Posterior vena cava (tissue), 2 donors: Measurements from ENCODE around the gene CHGA. TPM values are rescaled to one million over a fixed set of nuclear protein-coding genes. Genes with fewer than 3 reads are reported as not detected.

Experiments
- DNase-seq: peaks from one replicate; pipeline ENCODE4 v3.0.0-alpha.2; 2020; ENCODE audit warnings: low spot score
- intact Hi-C, 2 donors: fragments of 100-400 bp; cut with DNase I; formaldehyde crosslinking; loops; one replicate each; pipeline versions ENCODE4 v1.14.1 to v1.14.2; 2022 to 2023
- total RNA-seq, 2 donors: library from RNA; stranded (reverse); fragmentation: NEBNext Ultra II Directional; extraction: Animal tissue kit (Norgen Biotek cat#: 25700); gene quantifications; one replicate each; pipeline ENCODE4 v1.2.1, GENCODE V29; 2021
- donor health status: DM: yes; HTN: yes; CAD: no.
- donor health status: DM: yes; HTN: yes; CAD: no.

Gene CHGA
- total RNA-seq, 2 donors from 2014 or later, result 0.29 TPM; not detected in 1

GRCh38 chr14:92941531-92941930, 18.6 kb downstream of the CHGA start:
- intact Hi-C loops, result no loop called here

GRCh38 chr14:92942136-92942535, 19.2 kb downstream of the CHGA start:
- intact Hi-C loops, result no loop called here
- DNase-seq, result no peak

More at GRCh38 chr14:92941531-92941930, 18.6 kb downstream of the CHGA start:
- DNase-seq, result no peak

GRCh38 chr14:92942576-92942975, 19.6 kb downstream of the CHGA start:
- intact Hi-C loops, result no loop called here
- no peak for DNase-seq

GRCh38 chr14:92942976-92943710, 20.2 kb downstream of the CHGA start:
- DNase-seq, result no peak

GRCh38 chr14:92943855-92944570, 21.1 kb downstream of the CHGA start:
- peak; percentile 81 for DNase-seq
- intact Hi-C loops, result no loop called here

More at GRCh38 chr14:92942976-92943710, 20.2 kb downstream of the CHGA start:
- intact Hi-C loops, result no loop called here

DNA sequence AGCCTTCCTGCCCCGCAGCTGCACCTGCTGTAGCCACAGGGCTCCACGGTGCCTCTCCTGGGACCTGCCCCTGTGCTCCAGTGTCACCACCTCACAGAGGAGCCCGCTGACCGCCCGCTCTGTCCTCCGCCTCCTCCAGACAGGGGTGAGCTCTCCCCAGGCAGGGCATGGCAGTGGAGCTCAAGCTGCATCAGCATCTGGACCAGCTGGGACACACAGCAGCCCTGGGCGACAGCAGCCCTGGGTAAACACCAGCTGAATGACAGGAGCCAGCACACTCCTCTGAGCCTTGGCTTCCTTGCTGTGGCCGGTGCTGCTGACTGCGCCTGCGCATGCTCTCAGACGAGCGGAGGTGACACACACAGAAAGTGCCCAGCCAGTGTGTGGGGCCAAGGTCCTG, 22.0 kb downstream of the CHGA start:
- no peak for DNase-seq
- intact Hi-C loops, result no loop called here

DNA sequence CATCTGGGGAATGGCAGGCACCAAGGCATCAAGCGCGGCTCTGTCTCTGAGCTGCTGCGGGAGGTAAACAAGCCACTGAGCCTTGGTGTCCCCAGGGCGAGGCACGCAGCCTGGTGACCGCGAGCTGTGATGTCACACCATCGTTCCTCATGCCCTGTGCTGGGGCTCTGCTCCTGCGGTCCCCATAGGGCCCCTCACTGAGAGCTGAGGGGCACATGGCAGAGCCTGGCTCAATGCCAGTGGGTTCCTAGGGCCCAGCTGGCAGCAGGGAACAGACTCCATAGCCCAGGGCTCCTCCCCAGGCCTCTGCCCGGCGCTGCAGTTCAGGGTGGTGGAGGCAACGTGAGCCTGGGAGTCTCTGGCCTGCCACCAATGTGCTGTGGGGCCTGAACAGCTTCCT, 22.6 kb downstream of the CHGA start:
- no peak for DNase-seq
- intact Hi-C loops, result no loop called here

GRCh38 chr14:92945959-92946846, 23.3 kb downstream of the CHGA start:
- peak; percentile 89 for DNase-seq
- intact Hi-C loops, result no loop called here

GRCh38 chr14:92946847-92947545, 24.0 kb downstream of the CHGA start:
- no peak for DNase-seq
- intact Hi-C loops, result no loop called here

- no peak for DNase-seq
- intact Hi-C loops, result no loop called here
Measured at GRCh38 chr14:92948647-92949046, 25.7 kb downstream of the CHGA start.

GRCh38 chr14:92949496-92950192, 26.7 kb downstream of the CHGA start:
- intact Hi-C loops, result loop anchor here in 1 of 2 donors (2.0 kb wide), 1 partner anchor 189 kb away; no protein-coding TSS in a partner anchor
- no peak for DNase-seq

- no peak for DNase-seq
- intact Hi-C loops, result loop anchor here in 1 of 2 donors (2.0 kb wide), 1 partner anchor 189 kb away; no protein-coding TSS in a partner anchor
Measured at GRCh38 chr14:92950193-92950540, 27.2 kb downstream of the CHGA start.

DNA sequence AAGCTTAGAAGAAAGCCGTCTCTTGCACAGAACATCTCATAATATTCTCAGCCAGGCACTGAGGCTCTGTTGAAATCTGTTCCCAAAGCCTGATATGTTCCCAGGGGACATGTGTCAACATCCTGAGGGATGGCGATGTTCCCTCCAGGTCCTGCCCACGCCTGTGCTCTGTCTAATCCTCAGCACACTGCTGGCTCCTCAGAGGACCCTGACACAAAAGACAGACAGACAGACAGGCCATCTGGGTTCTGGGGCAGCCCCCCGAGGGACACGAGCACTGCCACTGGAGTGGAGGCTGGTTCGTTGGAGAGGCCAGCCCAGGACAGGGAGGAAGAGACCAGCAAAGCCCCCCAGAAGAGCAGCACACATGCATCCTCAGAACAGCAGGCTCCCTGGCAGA, 27.8 kb downstream of the CHGA start:
- no peak for DNase-seq
- intact Hi-C loops, result loop anchor here (1.0 to 2.0 kb wide), 2 partner anchors 188 to 189 kb away; no protein-coding TSS in a partner anchor

DNA sequence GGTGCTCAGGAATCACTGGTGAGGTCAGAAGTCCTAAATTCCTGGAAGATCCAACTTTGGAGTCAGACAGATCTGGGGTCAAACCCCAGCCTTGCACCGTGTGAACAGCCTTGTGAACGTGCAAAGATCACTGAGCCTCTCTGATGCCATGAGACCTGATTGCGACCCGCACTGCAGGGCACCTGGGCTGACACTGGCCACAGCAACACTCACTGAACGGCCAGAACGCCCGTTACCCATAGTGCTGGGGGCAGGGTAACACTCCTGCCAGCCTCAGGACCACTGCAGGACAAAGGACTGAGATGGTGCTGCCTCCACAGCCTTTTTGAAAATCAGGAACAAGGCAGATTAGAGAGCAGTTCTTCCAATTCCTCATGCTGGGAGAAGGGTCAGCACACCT, 28.3 kb downstream of the CHGA start:
- no peak for DNase-seq
- intact Hi-C loops, result loop anchor here (1.0 to 2.0 kb wide), 2 partner anchors 188 kb away; no protein-coding TSS in a partner anchor

- DNase-seq, result peak; percentile 94
- intact Hi-C loops, result loop anchor here (1.0 to 2.0 kb wide), 2 partner anchors 187 kb away; no protein-coding TSS in a partner anchor
Measured at GRCh38 chr14:92951912-92952471, 29.0 kb downstream of the CHGA start.

DNA sequence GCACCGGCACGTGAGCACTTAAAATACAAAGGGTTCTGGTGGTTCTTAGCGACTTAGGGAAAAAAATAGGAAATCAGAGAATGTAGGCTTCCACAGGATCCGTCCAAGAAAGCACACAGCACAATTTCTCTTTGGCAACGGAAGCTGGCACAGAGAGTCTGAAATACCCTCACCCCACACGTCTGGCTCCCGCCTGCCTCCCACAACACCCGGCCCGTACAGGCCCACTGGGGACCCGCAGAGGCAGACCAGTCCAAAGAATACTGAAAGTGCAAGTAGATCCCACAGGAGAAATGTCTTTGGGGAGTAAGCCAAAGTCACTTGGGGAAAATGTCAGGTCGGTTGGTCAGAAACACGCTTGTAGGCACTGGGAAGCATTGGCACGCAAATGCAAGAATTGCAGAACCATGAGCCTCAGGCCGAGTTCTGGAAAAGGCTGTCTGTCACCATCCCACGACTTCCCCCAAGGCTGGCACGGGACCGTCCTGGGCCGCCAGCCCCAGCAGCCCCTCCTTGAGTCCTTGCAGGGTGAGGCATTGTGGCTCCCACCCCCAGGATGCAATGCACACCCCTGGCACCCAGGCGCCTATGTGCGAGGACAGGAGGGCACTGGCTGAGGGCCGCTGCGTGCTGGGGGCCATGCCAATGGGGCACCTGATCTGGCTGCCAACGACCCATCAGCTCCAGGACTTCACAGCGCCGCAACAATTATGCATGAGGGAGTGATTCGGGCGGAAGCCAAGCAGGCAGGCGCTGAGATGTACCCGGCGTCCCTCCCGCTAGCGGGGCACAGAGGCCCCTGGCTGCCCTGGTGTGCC, 29.7 kb downstream of the CHGA start:
- peak; percentile 80 for DNase-seq
- intact Hi-C loops, result no loop called here

GRCh38 chr14:92953526-92953925, 30.6 kb downstream of the CHGA start:
- DNase-seq, result no peak

More at GRCh38 chr14:92953526-92953925, 30.6 kb downstream of the CHGA start:
- intact Hi-C loops, result no loop called here
